ENCODE measurements around the gene SHH. TPM values are rescaled to one million over a fixed set of nuclear protein-coding genes. Genes with fewer than 3 reads are reported as not detected.

The SHH gene
- total and polyA plus RNA-seq, 2 donors (not counting 1 experiment from before 2014, with no cell fraction given) = under 0.01 TPM; not detected in 1

GRCh38 chr7:155860461-155860839, 48.2 kb upstream of the SHH start:
- H3K79me2 ChIP-seq (ENCODE audit: control insufficient read depth, insufficient read depth, low read length) = no peaks in the 10 kb centered on the region
- H3K27me3 ChIP-seq (ENCODE audit: control insufficient read depth, insufficient read depth, low read length) = no peaks in the 10 kb centered on the region
- no peak overlapping the region for H3K4me3 ChIP-seq (replicated peaks in 1 of 4; ENCODE audit: control extremely low read depth in 1 of 4, insufficient read depth in 1 of 4, low read depth in 3 of 4, low read length in 4 of 4)
- H3K9me3 ChIP-seq (ENCODE audit: control insufficient read depth, insufficient read depth, low read depth, low read length) = no peaks in the 10 kb centered on the region
- no peak overlapping the region for H3K4me2 ChIP-seq (ENCODE audit: extremely low read depth, insufficient read depth, low read length)
- DNase-seq (ENCODE audit: low read depth in 2 of 2) = no peak
- no peaks in the 10 kb centered on the region for H3K36me3 ChIP-seq (ENCODE audit: control insufficient read depth, insufficient read depth, low read length)
- H3K4me1 ChIP-seq (ENCODE audit: control insufficient read depth, extremely low read depth, insufficient read depth, low read length) = no peaks in the 10 kb centered on the region
- H4K20me1 ChIP-seq (ENCODE audit: control insufficient read depth, extremely low read depth, insufficient read depth, low read length) = no peaks in the 10 kb centered on the region
- TF ChIP-seq EZH2 (IDR thresholded peaks at IDR 0.05; ENCODE audit: low read length, missing control alignments) (no peak), CTCF (conservative IDR thresholded peaks at IDR 0.05 in 1 of 2, IDR thresholded peaks at IDR 0.05 in 1 of 2; ENCODE audit: low read depth in 1 of 2, low read length in 2 of 2) (no peak)
- no peak overlapping the region for H3K9ac ChIP-seq (ENCODE audit: insufficient read depth, low read length)
- no peak overlapping the region for H2AFZ ChIP-seq (ENCODE audit: low read length)
- H3K27ac ChIP-seq (ENCODE audit: insufficient read depth, low read length) = no peak overlapping the region

- no peak overlapping the region for H3K27ac ChIP-seq (ENCODE audit: insufficient read depth, low read length)
- no peaks in the 10 kb centered on the region for H3K27me3 ChIP-seq (ENCODE audit: control insufficient read depth, insufficient read depth, low read length)
- peak; percentile 51 to 66 for DNase-seq (ENCODE audit: low read depth in 2 of 2)
- H2AFZ ChIP-seq (ENCODE audit: low read length) = no peak overlapping the region
- TF ChIP-seq EZH2 (IDR thresholded peaks at IDR 0.05; ENCODE audit: low read length, missing control alignments) (no peak), CTCF (conservative IDR thresholded peaks at IDR 0.05 in 1 of 2, IDR thresholded peaks at IDR 0.05 in 1 of 2; ENCODE audit: low read depth in 1 of 2, low read length in 2 of 2) (no peak)
- H3K9me3 ChIP-seq (ENCODE audit: control insufficient read depth, insufficient read depth, low read depth, low read length) = no peaks in the 10 kb centered on the region
- no peaks in the 10 kb centered on the region for H3K79me2 ChIP-seq (ENCODE audit: control insufficient read depth, insufficient read depth, low read length)
- H3K9ac ChIP-seq (ENCODE audit: insufficient read depth, low read length) = no peak overlapping the region
- H4K20me1 ChIP-seq (ENCODE audit: control insufficient read depth, extremely low read depth, insufficient read depth, low read length) = no peaks in the 10 kb centered on the region
- no peak overlapping the region for H3K4me3 ChIP-seq (replicated peaks in 1 of 4; ENCODE audit: control extremely low read depth in 1 of 4, insufficient read depth in 1 of 4, low read depth in 3 of 4, low read length in 4 of 4)
- no peaks in the 10 kb centered on the region for H3K4me1 ChIP-seq (ENCODE audit: control insufficient read depth, extremely low read depth, insufficient read depth, low read length)
- no peaks in the 10 kb centered on the region for H3K36me3 ChIP-seq (ENCODE audit: control insufficient read depth, insufficient read depth, low read length)
- H3K4me2 ChIP-seq (ENCODE audit: extremely low read depth, insufficient read depth, low read length) = no peak overlapping the region
These were observed 46.3 kb upstream of the SHH start for GRCh38 chr7:155858521-155859061.

DNA sequence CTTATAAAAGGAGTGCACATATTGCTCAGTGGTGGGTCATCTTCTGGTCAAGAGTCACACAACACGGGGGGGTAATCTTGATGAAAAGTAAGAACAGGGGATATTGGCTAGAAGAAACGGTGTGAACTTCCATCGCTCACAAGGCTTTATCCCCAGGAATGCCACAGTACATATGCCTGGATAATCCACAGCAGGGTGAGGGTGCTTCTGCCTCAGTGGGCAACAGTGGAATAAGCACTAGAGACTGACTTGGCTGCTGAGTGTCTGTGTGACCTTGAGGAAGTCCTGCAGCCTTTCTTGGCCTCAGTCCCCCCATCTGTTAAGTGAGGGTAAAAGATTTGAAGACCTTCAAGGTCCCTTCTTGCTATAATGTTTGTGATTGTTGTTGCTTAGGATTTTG, 44.9 kb upstream of the SHH start:
- no peak for TF ChIP-seq CTCF (conservative IDR thresholded peaks at IDR 0.05 in 1 of 2, IDR thresholded peaks at IDR 0.05 in 1 of 2; ENCODE audit: low read depth in 1 of 2, low read length in 2 of 2)
- no peak for TF ChIP-seq EZH2 (IDR thresholded peaks at IDR 0.05; ENCODE audit: low read length, missing control alignments)
- H2AFZ ChIP-seq (ENCODE audit: low read length) = no peak overlapping the region
- H3K36me3 ChIP-seq (ENCODE audit: control insufficient read depth, insufficient read depth, low read length) = no peaks in the 10 kb centered on the region
- no peaks in the 10 kb centered on the region for H3K9me3 ChIP-seq (ENCODE audit: control insufficient read depth, insufficient read depth, low read depth, low read length)
- H3K4me1 ChIP-seq (ENCODE audit: control insufficient read depth, extremely low read depth, insufficient read depth, low read length) = no peaks in the 10 kb centered on the region
- no peaks in the 10 kb centered on the region for H4K20me1 ChIP-seq (ENCODE audit: control insufficient read depth, extremely low read depth, insufficient read depth, low read length)
- H3K27me3 ChIP-seq (ENCODE audit: control insufficient read depth, insufficient read depth, low read length) = no peaks in the 10 kb centered on the region
- no peaks in the 10 kb centered on the region for H3K79me2 ChIP-seq (ENCODE audit: control insufficient read depth, insufficient read depth, low read length)
- no peak for DNase-seq (ENCODE audit: low read depth in 2 of 2)
- H3K9ac ChIP-seq (ENCODE audit: insufficient read depth, low read length) = no peak overlapping the region
- H3K4me3 ChIP-seq (replicated peaks in 1 of 4; ENCODE audit: control extremely low read depth in 1 of 4, insufficient read depth in 1 of 4, low read depth in 3 of 4, low read length in 4 of 4) = no peak overlapping the region
- no peak overlapping the region for H3K27ac ChIP-seq (ENCODE audit: insufficient read depth, low read length)
- no peak overlapping the region for H3K4me2 ChIP-seq (ENCODE audit: extremely low read depth, insufficient read depth, low read length)
